Stimulated activated naive CD4-positive, alpha-beta T cell treated with Interleukin-2 at 50 U/mL for 16 hours (primary cell): Measurements from ENCODE around the gene NXN.
"Not testable (repeated sequence)": the region's sequence is repeated elsewhere in the genome, so short reads cannot be mapped to it uniquely, and the experiment has no call there.

Experiments
- DNase-seq: peaks from one replicate; lab custom pipeline; 2025; lab: John Stamatoyannopoulos, UW

NXN gene

DNA sequence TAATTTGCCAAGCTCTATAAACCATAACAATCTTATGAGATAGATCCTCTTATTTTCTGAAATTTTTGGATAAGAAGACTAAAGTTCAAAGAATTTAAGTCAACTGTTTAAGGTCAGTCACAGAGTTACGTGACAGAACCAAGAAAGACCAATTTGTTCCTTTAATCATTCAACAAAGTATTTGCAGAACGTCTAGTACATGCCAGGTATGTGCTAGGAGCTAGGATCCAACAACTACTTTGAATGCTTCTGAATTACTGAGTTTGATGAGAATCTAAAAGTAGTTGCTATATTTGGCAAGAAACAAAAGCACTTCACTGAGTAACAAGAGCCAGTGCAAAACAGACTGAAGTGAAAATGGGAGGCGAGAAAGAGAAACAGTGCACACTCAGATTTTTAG lies 212.5 kb downstream of the NXN start:
- no peak for DNase-seq

DNA sequence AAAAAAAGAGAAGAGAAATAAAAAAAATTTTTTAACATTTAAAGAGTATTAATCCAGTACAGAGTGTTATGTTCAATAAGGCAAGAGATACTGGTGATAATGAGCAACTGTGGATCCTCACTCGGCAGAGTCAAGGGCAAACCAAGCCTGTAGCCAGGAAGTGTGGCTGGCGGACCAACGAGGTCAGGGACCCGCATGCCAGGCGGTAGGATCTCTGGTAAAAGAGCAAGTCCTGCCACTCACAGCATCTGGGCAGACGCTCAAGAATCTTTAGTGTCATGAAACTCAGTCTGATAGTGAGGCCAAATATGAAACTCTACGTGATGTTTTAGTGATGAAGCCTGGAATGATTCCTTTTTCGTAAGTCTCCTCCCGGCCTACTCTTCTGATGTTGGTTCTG lies 219.2 kb downstream of the NXN start:
- DNase-seq: no peak

DNA sequence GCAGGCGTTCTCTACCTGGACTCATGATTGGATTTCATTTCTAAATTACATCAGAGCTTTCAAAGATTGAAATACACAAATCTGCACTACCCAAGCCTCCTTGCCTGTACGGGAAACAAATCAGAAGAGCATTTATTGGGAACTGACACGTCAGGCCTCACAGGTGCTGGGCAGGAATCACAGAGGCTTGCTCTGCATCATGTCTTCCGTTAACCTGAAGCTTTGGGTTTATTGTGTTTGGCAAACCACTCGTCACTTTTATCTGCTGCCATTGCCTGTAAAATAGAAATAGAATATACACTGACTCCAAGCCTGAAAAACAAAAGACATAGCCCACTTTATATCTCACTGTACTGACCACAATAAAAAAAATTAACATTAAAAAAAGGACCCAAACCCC lies 219.6 kb downstream of the NXN start:
- DNase-seq: no peak

DNA sequence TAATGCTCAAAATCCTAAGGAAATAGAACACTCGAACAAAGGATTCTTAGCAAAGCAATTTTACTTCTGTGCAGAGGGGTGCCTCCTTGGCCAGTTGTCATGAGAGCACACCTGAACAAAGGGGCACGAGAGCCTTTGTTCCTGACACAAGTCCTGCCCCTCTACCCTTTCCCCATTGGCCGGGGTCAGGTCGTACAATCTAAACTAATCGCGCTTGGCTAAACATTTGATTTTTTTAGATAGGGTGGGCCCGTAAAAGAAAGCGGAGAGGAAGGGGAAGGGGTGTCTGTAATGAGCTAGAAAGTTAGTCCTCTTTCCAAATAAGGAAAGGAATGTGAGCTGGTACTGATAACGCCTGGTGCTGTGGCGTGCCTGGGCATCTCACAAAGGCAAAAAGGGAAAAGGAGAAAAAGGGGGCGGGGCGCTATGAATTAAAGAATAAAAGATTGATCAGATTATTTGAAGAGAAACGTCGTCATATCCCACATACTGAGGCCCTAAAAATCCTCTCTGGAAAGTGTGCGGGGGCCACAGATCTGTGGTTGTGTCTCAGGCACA lies 223.5 kb downstream of the NXN start:
- DNase-seq: not testable (repeated sequence)

DNA sequence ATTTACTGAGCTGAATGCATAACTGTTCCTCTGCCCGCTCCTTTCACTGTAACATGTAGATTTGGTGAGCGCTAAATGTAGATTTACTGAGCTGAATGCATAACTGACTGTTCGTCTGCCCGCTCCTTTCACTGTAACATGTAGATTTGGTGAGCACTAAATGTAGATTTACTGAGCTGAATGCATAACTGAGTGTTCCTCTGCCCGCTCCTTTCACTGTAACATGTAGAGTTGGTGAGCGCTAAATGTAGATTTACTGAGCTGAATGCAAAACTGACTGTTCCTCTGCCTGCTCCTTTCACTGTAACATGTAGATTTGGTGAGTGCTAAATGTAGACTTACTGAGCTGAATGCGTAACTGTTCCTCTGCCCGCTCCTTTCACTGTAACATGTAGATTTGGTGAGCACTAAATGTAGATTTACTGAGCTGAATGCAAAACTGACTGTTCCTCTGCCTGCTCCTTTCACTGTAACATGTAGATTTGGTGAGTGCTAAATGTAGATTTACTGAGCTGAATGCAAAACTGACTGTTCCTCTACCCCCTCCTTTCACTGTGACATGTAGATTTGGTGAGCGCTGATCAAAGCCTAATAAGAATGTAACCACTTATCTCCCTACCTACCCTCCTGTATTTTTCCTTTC lies 224.1 kb downstream of the NXN start:
- not testable (repeated sequence) for DNase-seq

DNA sequence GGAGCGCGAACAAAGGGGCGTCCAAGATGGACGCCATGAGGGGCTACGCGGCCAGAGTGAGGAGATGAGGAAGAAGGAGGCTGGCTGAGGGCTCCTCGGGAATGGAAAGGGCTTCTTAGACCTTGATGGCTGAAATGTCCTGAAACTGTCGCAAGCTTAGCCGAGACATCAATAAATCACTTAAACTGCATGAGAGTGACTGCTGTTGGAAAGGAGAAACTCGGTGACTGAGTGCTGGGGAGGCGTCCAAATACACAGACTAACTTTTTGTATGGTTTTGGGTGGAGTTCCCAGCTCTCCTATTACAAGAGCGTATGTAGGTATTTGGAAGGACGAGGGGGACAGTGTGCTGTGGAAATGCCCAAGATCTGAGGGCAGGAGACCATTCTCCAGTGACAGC lies 226.2 kb downstream of the NXN start:
- DNase-seq: no peak

DNA sequence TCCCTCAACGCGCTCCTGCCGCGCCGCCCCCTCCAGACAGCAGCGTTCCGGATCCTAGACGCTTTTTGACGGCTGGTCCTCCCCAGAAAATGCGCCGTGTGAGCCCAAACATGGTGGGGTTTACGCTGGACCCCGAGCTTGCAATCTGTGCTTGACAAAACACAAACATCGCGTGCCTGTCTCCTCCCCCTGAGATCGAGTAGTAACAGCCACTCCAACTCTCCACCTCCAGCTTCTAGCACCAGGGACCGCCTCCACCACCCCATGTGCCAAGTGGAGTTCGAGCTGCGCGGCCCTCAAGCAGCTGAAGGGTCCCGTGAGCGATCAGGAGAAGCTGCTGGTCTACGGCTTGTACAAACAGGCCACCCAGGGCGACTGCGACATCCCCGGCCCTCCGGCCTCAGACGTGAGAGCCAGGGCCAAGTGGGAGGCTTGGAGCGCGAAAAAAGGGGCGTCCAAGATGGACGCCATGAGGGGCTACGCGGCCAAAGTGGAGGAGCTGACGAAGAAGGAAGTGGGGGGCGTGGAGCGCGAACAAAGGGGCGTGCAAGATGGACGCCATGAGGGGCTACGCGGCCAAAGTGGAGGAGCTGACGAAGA lies 226.9 kb downstream of the NXN start:
- no peak for DNase-seq

DNA sequence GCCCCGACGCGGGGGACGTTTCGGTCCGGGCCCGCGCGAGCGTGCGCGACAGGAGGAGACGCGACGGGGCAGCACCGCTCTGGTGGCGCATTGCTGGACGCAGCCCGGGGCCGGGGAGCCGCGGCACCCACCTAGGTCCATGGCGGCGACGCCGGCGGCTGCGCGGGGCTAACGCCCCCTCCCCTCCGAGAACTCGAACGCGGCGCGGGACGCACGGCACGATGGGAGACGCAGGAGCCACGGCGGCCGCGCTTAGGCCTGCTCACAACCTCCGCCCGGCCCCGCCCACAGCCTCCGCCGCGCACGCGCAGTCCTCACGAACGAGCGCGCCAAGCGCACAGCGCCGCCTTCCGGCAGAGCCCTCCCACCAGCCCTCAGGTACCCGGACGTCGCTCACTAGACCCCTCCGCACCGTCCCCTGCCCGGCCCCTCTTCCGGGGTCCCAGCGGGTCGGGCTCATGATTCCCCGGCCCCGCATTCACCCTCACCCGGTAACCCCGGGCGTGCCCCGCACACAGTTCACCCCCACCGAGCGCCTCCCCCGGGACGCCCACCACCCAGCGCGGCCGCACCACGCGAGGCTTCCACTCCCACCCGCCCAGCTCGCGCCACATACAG lies 227.5 kb downstream of the NXN start, which contains the start of gene GEMIN4:
Gene GEMIN4, minus strand, starts transcription at position 263 of the 618 bp plus-strand sequence. Its CDS starts 122 bp downstream, at position 141.
- peak; percentile 96 for DNase-seq

DNA sequence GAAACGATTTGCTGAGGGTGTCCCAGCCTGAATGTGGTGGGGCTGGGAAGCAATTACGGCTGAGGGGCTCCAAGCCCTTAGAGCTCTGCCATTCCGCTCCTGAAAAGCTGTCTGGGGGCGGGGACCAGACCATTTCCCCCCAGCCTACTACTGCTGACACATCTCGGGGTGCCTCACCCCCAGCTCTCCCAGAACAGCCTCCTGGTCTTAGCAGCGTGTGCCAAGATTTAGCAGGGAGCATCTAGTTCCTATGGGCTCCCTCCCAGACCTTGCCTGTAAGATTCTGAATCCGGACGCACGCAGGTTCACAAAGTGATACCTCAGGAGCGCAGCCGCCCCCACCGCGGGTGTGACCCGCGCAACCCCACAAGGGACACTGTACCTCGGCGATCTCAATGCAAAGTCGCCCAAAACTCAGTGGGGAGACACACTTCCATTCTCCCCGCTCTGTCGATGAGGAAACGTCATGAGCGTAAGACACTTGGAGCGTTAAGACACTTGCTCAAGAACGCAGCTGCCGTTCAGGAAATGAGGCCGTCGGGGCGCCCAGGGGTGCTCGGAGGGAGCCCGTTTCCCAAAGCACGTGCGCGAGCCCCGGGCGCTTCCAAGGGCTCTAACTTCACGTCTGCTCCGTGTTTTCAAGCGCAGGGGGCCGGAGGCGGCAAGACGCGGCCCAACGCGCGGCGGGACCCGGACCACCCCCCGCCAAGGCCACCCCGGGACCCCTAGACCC lies 228.1 kb downstream of the NXN start:
- DNase-seq: peak; percentile 54

DNA sequence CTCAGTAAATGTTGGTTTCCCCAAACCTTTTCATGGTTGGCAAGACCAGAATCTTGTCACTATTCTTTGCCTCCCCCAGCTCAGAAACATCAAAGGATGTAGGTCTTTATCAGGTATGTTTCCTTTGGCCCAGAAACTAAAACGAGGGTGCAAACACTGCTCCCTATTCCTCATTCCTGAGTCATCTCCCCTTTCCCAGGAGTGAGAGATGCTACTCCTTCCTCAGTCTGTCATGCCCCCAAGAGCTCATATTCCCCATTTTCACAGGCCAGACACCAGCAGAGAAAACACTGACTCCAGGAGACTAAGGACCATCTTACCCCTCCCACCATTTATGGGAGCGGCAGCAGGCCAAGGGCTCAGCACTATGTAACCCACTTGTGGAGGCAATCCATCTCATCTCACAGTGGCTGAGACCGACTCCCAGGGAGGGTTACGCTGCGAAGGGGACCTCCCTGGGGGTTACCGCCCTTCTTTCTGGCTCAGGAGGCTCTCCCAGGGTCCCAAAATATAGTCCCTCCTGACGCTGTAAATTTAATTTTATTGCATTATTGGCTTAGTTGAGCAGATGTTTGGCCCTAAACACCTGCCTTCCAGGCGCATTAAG lies 229.0 kb downstream of the NXN start:
- no peak for DNase-seq

DNA sequence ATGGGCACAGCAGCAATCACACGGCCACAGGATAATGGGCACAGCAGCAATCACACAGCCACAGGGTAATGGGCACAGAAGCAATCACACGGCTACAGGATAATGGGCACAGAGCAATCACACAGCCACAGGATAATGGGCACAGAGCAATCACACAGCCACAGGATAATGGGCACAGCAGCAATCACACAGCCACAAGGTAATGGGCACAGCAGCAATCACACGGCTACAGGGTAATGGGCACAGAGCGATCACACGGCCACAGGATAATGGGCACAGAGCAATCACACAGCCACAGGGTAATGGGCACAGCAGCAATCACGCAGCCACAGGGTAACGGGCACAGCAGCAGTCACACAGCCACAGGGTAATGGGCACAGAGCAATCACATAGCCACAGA lies 230.2 kb downstream of the NXN start:
- DNase-seq: not testable (repeated sequence)
